Stimulated activated CD8-positive, alpha-beta memory T cell treated with anti-CD3 and anti-CD28 coated beads, Interleukin-7, amount 100 ng/mL, for 1 hour (primary cell): ENCODE results near the gene FHIT.
A peak's percentile ranks its signal among the peaks of the same experiment; 100 is the strongest.

ENCODE experiments used
- DNase-seq, 2 donors: peaks; one replicate each; pipeline ENCODE4 v3.0.0-alpha.2; 2020; ENCODE audit warnings: low read depth in 2 of 2

The FHIT gene

DNA sequence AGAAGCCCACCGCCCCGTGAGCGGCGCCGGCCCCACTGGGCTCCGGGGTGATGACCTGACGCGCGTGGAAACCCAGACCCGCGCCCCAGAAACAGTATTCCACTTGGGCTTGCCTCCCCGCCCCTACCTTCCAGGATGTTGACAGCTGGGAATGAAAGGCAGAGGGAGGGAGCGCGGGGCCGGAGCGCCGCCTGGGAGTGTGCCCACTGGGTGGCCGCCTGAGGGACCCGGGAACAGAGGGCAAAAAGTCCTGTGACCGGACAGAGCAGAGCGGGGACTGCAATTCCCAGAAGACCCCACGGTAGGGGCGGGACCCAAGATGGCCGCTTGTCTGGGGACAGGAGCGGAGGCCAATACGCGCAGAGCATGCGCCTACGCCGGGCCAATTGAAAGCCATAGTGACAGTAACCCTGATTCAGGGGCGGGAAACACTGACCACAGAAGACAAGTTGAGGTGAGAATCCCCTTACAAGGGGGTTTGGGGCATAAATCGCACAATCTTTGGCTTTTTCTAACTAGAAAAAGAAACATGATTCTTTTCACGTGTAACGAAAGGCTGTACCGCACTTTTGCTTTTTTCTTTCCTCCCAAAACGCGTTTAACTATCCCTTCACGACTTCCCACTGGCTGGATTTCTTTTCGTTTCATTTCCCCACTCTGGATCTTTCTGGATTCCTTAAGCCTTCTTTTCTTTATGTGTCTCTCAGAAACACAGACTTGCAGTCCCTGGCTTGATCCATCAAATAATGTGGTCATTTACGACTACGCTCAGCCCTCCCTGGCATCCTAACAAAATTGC, at the start of gene FHIT:
Gene FHIT (minus strand): TSS at position 279 of the 799 bp plus-strand sequence.
- DNase-seq: peak; percentile 59 to 80

DNA sequence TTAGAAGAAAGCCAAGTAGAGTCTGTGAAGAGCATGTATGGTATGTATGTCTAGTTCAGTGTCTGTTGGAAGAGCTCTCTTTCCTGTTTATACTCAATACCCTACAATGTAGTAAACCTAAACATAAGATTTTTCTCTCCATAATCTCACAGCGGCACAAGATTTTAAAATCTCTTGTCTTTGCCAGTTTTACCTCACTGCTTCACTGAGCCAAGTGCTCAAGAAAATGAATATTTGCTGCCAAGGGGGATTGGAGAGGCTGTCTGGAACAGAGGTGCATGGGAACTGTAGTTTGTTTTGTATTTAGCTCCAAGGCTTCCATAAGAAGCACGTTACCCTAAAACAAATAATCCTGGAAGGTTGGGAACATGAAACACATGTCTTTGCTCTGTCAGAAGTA, 49.5 kb upstream of the FHIT start:
- DNase-seq: no peak

- DNase-seq: no peak
These were observed 48.7 kb upstream of the FHIT start for GRCh38 chr3:61300006-61300380.

DNA sequence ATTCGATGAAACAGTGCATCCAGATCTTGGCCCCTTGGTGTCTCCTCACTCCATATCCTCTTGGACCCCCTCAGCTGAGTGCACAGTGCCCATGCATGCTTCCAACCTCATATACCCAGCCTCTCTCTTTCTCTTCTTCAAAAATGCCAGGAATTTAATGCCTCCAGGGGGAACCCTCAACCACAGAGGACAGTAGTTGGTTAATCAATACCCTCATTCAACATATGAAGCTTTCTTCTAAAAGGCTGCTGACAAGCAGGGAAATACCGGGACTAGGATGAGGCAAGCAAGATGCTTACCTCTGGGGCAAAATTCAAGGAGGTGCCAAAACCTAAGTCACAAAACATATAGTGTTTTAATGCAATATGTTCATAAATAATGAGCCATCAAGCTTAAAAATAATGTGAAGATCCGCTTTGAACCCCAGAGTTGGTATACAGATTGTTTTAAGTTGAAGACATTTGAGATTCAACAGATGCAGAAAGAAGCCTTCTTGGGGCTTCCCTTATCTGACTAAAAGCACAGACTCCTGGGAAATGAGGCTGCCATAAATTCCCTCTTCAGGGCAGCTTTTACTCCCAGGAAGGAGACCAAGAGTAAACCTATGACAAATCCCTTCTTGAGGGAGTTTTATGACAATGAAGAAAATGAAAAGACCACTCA, 48.2 kb upstream of the FHIT start:
- no peak for DNase-seq

DNA sequence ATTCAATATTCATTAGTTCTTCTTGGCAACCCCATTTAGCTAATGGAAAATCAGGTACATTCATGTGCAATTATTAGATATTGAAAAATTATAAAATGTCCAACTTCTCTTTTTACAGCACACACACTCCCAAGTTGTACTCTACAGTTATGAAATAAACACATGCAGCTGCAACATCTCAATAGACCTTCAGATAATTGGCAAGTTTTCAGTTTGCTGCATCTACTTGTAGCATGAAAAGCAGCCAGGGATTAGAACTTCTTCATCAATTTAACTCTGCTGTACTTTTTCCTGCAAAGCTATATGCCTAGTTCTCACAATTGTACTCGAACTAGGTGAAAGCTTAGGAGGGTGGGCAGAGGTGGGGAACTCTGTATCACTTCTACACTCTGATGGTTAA, 46.6 kb upstream of the FHIT start:
- no peak for DNase-seq

- DNase-seq: no peak
These were observed 37.2 kb upstream of the FHIT start for GRCh38 chr3:61288446-61288845.

GRCh38 chr3:61283876-61284275, 32.6 kb upstream of the FHIT start:
- no peak for DNase-seq

DNA sequence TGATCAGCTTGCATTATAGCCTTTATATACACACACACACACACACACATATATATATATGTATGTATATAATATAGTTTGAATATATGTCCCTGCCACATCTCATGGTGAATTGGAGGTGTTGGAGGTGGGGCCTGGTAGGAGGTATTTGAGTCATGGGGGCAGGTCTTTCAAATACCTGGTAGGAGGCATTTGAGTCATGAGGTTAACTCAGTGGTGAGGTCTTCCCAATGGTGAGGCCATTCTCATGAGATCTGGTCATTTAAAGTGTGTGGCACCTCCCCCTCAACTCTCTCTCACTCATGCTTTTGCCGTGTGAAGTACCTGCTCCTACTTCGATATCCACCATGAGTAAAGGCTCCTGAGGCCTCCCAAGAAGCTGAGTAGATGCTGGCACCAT, 27.5 kb upstream of the FHIT start:
- no peak for DNase-seq

DNA sequence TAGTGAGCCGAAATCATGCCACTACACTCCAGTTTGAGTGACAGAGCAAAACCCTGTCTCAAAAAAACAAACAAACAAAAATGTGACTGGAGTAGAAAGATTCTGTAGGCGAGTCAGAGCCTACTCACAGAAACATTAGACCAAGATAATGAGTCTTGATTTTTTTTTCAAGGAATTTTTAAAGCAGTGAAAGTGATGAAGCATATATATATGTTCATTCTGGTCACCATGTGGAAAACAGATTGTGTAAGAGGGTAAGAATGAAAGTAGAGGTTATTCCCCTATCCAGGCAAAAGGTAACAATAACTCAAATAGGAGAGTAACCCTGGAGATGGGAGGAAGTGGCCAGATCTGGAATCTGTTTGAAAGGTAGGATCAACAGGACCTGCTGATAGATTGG, 26.2 kb upstream of the FHIT start:
- no peak for DNase-seq

DNA sequence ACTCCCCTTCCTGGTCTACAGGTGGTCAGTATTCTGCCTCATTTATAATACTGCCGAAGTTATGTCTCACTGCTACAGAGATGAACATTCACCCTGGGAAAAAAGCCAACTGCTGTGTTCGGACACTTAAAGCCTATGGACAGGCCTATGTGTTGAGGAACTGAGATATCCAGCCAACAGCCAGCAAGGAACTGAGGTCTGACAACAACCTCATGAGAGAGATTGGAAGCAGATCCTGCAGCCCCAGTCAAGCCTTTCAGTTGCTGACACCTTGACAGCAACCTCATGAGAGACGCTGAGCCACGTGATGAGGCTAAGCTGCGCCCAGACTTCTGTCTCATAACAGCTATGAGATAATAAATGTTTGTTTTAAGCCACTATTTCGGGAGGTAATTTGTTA, 18.2 kb upstream of the FHIT start:
- DNase-seq: no peak

DNA sequence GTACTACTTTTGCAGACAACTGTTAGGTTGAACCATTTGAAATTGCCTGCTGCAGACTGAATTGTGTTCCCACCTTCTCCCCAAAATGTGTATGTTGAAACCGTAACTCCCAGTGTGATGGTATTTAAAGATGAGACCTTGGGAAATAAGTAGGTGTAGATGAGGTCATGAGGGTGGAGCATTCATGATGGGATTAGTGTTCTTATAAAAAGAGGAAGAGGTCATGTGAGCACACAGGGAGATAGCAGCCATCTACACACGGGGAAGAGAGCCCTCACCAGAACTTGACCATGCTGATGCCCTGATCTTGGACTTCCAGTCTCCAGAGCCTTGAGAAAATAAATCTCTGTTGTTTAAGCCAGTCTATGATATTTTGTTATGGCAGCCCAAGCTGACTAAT, 17.4 kb upstream of the FHIT start:
- DNase-seq: no peak

- DNase-seq: no peak
These were observed 13.0 kb upstream of the FHIT start for GRCh38 chr3:61264281-61264680.

- no peak for DNase-seq
These were observed 5.9 kb upstream of the FHIT start for GRCh38 chr3:61257148-61257547.

DNA sequence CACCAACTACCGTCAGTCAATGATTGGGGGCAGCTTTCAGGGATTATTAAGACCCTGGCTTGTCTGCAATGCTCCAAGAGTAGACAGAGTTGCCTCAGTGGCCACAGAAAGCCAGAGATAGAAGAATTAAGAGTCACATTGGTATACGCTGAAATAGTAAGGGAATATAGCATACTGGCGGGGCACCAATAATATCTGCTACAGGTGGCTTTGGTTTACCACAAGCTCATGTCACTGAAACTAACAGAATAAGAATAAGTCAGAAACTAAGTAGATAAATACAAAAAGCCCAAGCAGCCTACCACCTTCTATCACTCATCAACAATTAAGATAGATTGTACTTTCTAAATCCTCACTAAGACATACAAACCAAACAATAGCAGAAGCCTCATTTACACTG, 2.5 kb upstream of the FHIT start:
- no peak for DNase-seq

- no peak for DNase-seq
These were observed 1.6 kb upstream of the FHIT start for GRCh38 chr3:61252836-61253235.

- DNase-seq: no peak
These were observed 473 bp downstream of the FHIT start for GRCh38 chr3:61250784-61251173.

DNA sequence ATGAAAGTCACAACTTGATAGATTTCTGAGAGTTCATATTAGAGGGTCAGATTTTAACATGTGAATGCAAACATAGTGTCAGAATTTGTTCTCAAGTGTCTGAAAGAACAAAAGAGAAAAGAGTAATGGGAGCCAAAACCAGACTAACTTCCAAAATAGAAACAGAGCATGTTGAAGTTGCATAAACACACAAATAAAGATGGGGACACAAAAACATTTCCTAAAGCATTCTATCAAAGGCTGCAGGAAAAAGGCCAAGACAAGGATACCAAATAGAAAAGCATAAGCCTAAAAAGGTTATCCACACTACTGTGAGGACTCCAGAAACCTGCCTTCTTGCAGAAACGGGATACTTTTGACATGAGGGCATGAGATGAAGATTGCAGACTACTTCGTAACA, 2.8 kb downstream of the FHIT start:
- no peak for DNase-seq

DNA sequence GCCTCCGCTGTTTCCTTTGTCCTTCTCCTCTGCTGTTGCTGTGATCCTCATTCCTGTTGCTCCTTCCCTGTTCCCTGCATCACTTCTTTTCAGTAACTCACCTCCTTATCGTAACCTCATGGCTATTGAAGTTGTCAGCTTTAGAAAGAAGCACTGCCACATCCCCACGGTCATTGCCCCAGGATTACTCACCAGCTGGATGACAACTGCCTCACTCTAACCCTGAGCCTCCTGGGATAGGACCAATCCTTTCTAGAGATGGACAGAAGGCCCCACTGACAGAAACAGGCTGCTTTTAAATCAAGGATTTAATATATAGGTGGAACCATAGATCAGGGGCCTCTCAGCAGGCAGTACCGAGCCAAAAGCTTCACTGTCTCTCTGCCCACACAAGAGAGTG, 4.1 kb downstream of the FHIT start:
- DNase-seq: no peak

GRCh38 chr3:61239871-61240270, 11.4 kb downstream of the FHIT start:
- no peak for DNase-seq

GRCh38 chr3:61237858-61238257, 13.4 kb downstream of the FHIT start:
- no peak for DNase-seq

GRCh38 chr3:61236556-61236955, 14.7 kb downstream of the FHIT start:
- no peak for DNase-seq

GRCh38 chr3:61233746-61234145, 17.5 kb downstream of the FHIT start:
- DNase-seq: no peak

DNA sequence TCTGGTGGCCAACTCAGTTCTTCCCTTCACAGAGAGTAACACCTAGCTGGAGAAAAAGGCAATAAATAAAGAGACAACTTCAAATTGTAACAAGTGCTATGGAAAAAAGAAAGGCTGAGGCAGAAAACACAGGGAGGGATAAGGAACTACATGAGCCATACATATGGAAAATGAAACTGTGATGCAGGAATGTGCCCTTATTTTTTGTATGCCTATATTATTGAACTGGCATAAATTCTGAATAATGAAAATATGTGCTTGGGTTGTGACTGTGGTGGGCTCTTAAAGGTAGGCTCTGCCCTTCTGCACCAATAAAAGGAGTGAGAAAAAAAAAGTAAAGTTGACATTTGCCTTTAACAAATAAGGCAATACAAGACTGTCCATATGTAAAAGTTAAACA, 19.6 kb downstream of the FHIT start:
- no peak for DNase-seq

DNA sequence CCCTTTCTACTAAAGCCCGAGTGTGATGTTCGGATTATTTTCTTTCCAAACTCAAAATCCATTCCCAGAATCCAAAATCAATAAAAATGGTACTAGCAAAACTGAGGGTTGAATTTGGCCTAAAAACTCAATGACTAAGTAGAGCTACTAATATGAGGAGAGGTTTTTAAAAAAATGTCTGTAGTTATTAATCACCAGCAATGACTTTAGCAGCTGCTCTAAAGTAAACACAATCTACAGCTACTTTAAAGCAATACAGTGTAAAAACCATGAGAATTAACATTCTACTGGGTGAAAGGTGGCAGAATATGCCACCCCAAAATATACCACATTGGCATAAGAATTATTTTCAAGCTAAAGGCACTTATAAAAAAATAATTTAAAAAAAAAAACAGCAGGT, 23.5 kb downstream of the FHIT start:
- DNase-seq: no peak
